HFF-Myc (cell line): ENCODE data around the gene GPR45.

Source experiments
- DNase-seq: peaks from one replicate; pipeline ENCODE4 v3.0.0-alpha.2; 2011; ENCODE audit warnings: low read depth; ENCODE audit errors: extremely low read depth
- H3K4me3 ChIP-seq: replicated peaks from 2 replicates; pipeline ENCODE4 v1.5.1; 2011; ENCODE audit warnings: low read depth, mild to moderate bottlenecking, control low read depth, low read length
- CTCF ChIP-seq: IDR thresholded peaks from 2 replicates; pipeline ENCODE4 v1.5.1; 2012; ENCODE audit warnings: mild to moderate bottlenecking, low read depth, low read length, control low read depth; ENCODE audit errors: missing control alignments

Gene GPR45

GRCh38 chr2:105261061-105261460, 19.5 kb downstream of the GPR45 start:
- H3K4me3 ChIP-seq, result no peak overlapping the region
- TF ChIP-seq CTCF, result no peak
- peak; percentile 91 for DNase-seq

GRCh38 chr2:105262651-105263091, 21.1 kb downstream of the GPR45 start:
- no peak for TF ChIP-seq CTCF
- no peak for DNase-seq
- H3K4me3 ChIP-seq, result no peak overlapping the region

- TF ChIP-seq CTCF, result no peak
- no peak overlapping the region for H3K4me3 ChIP-seq
- DNase-seq, result no peak
Measured at GRCh38 chr2:105269426-105269825, 27.9 kb downstream of the GPR45 start.

- no peak for DNase-seq
- no peak overlapping the region for H3K4me3 ChIP-seq
- TF ChIP-seq CTCF, result no peak
Measured at GRCh38 chr2:105271393-105272045, 30.0 kb downstream of the GPR45 start.

GRCh38 chr2:105272176-105272575, 30.6 kb downstream of the GPR45 start:
- TF ChIP-seq CTCF, result no peak
- DNase-seq, result no peak
- H3K4me3 ChIP-seq, result no peak overlapping the region

GRCh38 chr2:105274046-105274445, 32.5 kb downstream of the GPR45 start:
- no peak for TF ChIP-seq CTCF

GRCh38 chr2:105278654-105279053, 37.1 kb downstream of the GPR45 start:
- no peak for DNase-seq
- no peak overlapping the region for H3K4me3 ChIP-seq
- no peak for TF ChIP-seq CTCF

More at GRCh38 chr2:105274046-105274445, 32.5 kb downstream of the GPR45 start:
- no peak overlapping the region for H3K4me3 ChIP-seq
- no peak for DNase-seq
